ENCODE data around the gene ACOXL. TPM values are rescaled to one million over a fixed set of nuclear protein-coding genes. Genes with fewer than 3 reads are reported as not detected.

The ACOXL gene
- total and polyA plus RNA-seq, 10 of the 15 experiments (the other 5 are each of a cell fraction or from before 2014, with no cell fraction given), result 0.05 to 1.3 (median 0.71) TPM

DNA sequence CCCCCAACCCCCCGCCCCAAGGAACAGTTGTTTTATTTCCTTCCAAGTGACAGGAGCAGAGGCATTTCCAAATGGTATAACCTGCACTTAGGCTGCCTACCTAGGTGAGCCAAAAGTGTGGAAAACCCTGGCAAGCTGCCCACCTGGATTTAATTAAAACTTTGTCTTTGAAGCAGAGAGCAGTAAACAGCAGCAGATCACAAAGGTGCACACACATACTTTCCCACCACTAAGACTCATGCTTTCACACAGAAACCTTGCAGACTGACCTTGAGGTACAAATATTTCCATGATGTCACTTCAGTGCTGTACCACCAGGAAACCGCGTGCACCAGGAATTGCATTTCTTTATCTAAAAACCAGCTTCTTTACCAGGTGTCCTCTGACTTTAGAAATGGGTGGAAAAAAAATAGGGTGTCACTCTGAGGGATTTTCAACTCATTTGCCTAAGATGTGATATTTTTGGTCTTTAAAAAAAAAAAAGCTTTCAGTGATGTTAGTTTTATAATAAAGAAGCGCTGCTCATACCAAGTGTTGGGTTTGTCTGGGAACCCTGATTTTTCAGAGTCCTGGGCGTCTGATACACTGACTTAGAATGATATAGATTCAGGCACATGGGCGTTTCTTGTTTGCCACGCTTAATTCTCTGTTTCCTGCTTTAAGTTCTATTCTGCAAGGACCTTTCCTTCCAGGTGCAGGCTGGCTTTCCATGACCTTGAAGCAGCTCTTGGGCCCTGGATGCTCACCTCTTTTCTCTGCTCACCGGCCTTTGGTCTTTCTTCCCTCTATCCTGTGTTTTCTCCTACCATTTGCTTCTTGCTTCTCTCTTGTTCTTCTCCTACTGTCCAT is 317.6 kb downstream of the ACOXL start:
- H3K9ac ChIP-seq (ENCODE audit: control insufficient read depth, insufficient read depth, low read length), result 0 out of 2 replicates have a peak overlapping the region, but pooled peaks have one; percentile 26
- H3K9me3 ChIP-seq (replicated peaks; ENCODE audit: control insufficient read depth, insufficient read depth, low read length), result peaks cover 13% of the 10 kb centered on the region; the same call in 2 of the 3 replicates
- peak; percentile 74 for ATAC-seq
- BruUV-seq (replicated peaks), result no TSS peak
- intact Hi-C loops (cut with micrococcal nuclease; ENCODE audit: unreplicated experiment) (loop anchor here (10.0 kb wide), 1 partner anchor 195 kb away; no protein-coding TSS in a partner anchor), in situ Hi-C loops (cut with MboI) (no loop called here)
- peak overlapping the region; percentile 42; the same call in 1 of the 2 replicates for H3K27ac ChIP-seq (ENCODE audit: control insufficient read depth, insufficient read depth)
- SMC1A ChIA-PET (ENCODE audit: uncharacterized antibody, unreplicated experiment), result interaction anchor here (1.3 to 1.6 kb wide), 7 partner anchors 10 to 238 kb away, joined by 3 to 11 read pairs (median 5); no protein-coding TSS in a partner anchor
- no peak for FAIRE-seq
- no peaks in the 10 kb centered on the region for H3K79me2 ChIP-seq (ENCODE audit: control insufficient read depth, insufficient read depth, low read length)
- RAD21 ChIA-PET (ENCODE audit: unreplicated experiment), result interaction anchor here (1.4 to 2.2 kb wide), 4 partner anchors 12 to 238 kb away, joined by 3 to 13 read pairs (median 5); no protein-coding TSS in a partner anchor
- CTCF ChIA-PET, result interaction anchor here (0.6 to 1.7 kb wide), 6 partner anchors 10 to 189 kb away, joined by 3 to 6 read pairs (median 4); no protein-coding TSS in a partner anchor
- DNase-seq (ENCODE audit: low read depth, low spot score), result peak; percentile 63
- peaks cover 0 to 10% of the 10 kb centered on the region in 2 experiments; a peak in 3 of 4 replicates for H3K27me3 ChIP-seq (replicated peaks in 1 of 2; ENCODE audit: control insufficient read depth in 2 of 2, insufficient read depth in 2 of 2, low read length in 1 of 2)
- 36% methylated on average over 8 of the region's 8 CpGs for WGBS (ENCODE audit: insufficient coverage, insufficient replicate concordance, low lambda C conversion rate, missing lambda C conversion rate)
- H3K4me1 ChIP-seq (ENCODE audit: control insufficient read depth, insufficient read depth, low read length), result peaks cover 17% of the 10 kb centered on the region
- no peak overlapping the region for H3K4me3 ChIP-seq
- POLR2A ChIA-PET, result interaction anchor here (1.0 to 1.9 kb wide), 2 partner anchors 11 to 18 kb away, joined by 4 to 7 read pairs; no protein-coding TSS in a partner anchor
- peak overlapping the region; percentile 53; the same call in 1 of the 2 replicates for H3K4me2 ChIP-seq (ENCODE audit: control insufficient read depth, insufficient read depth)
- no peak overlapping the region for H2AFZ ChIP-seq (ENCODE audit: control insufficient read depth, low read depth, low read length)
- H4K20me1 ChIP-seq (ENCODE audit: control insufficient read depth, insufficient read depth), result no peaks in the 10 kb centered on the region
- no peaks in the 10 kb centered on the region for H3K36me3 ChIP-seq (ENCODE audit: control insufficient read depth in 2 of 2, insufficient read depth in 2 of 2, low read length in 1 of 2)
- TF ChIP-seq, protein P1, sequence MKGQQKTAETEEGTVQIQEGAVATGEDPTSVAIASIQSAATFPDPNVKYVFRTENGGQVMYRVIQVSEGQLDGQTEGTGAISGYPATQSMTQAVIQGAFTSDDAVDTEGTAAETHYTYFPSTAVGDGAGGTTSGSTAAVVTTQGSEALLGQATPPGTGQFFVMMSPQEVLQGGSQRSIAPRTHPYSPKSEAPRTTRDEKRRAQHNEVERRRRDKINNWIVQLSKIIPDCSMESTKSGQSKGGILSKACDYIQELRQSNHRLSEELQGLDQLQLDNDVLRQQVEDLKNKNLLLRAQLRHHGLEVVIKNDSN (IDR thresholded peaks at IDR 0.05; ENCODE audit: borderline replicate concordance, extremely low read length, insufficient read depth, low read depth, low read length), result no peak
- TF ChIP-seq ZNF217 (IDR thresholded peaks at IDR 0.05) (0 out of 2 replicates have a peak, but pooled peaks have one; percentile 39), NFYA (IDR thresholded peaks at IDR 0.05; ENCODE audit: borderline replicate concordance, low read depth, low read length) (no peak), SMAD1 (IDR thresholded peaks at IDR 0.05; ENCODE audit: low read depth, partially characterized antibody) (peak; percentile 64), GABPA (IDR thresholded peaks at IDR 0.05; ENCODE audit: low read depth) (no peak; the same call in 1 of the 2 replicates), CHD2 (IDR thresholded peaks at IDR 0.05; ENCODE audit: borderline replicate concordance, low read depth, low read length) (0 out of 2 replicates have a peak, but pooled peaks have one; percentile 48), BMI1 (IDR thresholded peaks at IDR 0.05; ENCODE audit: borderline replicate concordance) (peak; percentile 41; the same call in 1 of the 2 replicates), STAT3 (IDR thresholded peaks at IDR 0.05; ENCODE audit: low read depth, low read length) (no peak), ASH2L (IDR thresholded peaks at IDR 0.05; ENCODE audit: borderline replicate concordance, low read depth) (no peak), ZSCAN29 (IDR thresholded peaks at IDR 0.05) (peak; percentile 65; the same call in 1 of the 2 replicates), NFYB (IDR thresholded peaks at IDR 0.05; ENCODE audit: insufficient read depth, low read depth, low read length) (no peak), POLR2A (IDR thresholded peaks at IDR 0.05; ENCODE audit: low read depth, low read length) (no peak), STAT1 (conservative IDR thresholded peaks at IDR 0.05) (no peak), JUND (IDR thresholded peaks at IDR 0.05; ENCODE audit: low read depth, low read length) (no peak), ESRRA (IDR thresholded peaks at IDR 0.05; ENCODE audit: low read length) (0 out of 2 replicates have a peak, but pooled peaks have one; percentile 12), LARP7 (IDR thresholded peaks at IDR 0.05) (no peak)
- TF ChIP-seq, protein P2, sequence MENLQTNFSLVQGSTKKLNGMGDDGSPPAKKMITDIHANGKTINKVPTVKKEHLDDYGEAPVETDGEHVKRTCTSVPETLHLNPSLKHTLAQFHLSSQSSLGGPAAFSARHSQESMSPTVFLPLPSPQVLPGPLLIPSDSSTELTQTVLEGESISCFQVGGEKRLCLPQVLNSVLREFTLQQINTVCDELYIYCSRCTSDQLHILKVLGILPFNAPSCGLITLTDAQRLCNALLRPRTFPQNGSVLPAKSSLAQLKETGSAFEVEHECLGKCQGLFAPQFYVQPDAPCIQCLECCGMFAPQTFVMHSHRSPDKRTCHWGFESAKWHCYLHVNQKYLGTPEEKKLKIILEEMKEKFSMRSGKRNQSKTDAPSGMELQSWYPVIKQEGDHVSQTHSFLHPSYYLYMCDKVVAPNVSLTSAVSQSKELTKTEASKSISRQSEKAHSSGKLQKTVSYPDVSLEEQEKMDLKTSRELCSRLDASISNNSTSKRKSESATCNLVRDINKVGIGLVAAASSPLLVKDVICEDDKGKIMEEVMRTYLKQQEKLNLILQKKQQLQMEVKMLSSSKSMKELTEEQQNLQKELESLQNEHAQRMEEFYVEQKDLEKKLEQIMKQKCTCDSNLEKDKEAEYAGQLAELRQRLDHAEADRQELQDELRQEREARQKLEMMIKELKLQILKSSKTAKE (IDR thresholded peaks at IDR 0.05; ENCODE audit: low read depth, poor library complexity, severe bottlenecking), result peak; percentile 71
- TF ChIP-seq, protein P3, sequence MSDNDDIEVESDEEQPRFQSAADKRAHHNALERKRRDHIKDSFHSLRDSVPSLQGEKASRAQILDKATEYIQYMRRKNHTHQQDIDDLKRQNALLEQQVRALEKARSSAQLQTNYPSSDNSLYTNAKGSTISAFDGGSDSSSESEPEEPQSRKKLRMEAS (IDR thresholded peaks at IDR 0.05; ENCODE audit: low read depth, low read length), result no peak
- TF ChIP-seq, protein P4, sequence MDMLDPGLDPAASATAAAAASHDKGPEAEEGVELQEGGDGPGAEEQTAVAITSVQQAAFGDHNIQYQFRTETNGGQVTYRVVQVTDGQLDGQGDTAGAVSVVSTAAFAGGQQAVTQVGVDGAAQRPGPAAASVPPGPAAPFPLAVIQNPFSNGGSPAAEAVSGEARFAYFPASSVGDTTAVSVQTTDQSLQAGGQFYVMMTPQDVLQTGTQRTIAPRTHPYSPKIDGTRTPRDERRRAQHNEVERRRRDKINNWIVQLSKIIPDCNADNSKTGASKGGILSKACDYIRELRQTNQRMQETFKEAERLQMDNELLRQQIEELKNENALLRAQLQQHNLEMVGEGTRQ (IDR thresholded peaks at IDR 0.05; ENCODE audit: borderline replicate concordance, low read depth, low read length), result no peak

All from GM12878 (cell line).